OCI-LY1 (cell line): ENCODE data around the gene SDC3.

Experiments
- H2AFZ ChIP-seq: fragments of 200-600 bp; sonication (generic), shearing (Covaris generic); 2 replicates; pipeline ENCODE4 v1.6.0; 2014; ENCODE audit warnings: antibody characterized with exemption, mild to moderate bottlenecking, low read length
- H3F3A ChIP-seq: fragments of 200-600 bp; sonication (generic), shearing (Covaris generic); 2 replicates; pipeline ENCODE4 v1.6.0; 2014; ENCODE audit warnings: mild to moderate bottlenecking, antibody characterized with exemption, low read length, moderate library complexity; ENCODE audit not compliant: insufficient read depth
- H3K27ac ChIP-seq: fragments of 200-600 bp; sonication (generic); 2 replicates; pipeline ENCODE4 v1.5.1; 2014; ENCODE audit warnings: low read length, mixed run types, mild to moderate bottlenecking, low read depth; ENCODE audit not compliant: poor library complexity, severe bottlenecking
- H3K27me3 ChIP-seq: fragments of 200-600 bp; sonication (generic); 2 replicates; pipeline ENCODE4 v1.6.0; 2014; ENCODE audit warnings: antibody characterized with exemption, mild to moderate bottlenecking, low read length, moderate library complexity; ENCODE audit not compliant: insufficient read depth
- H3K36me3 ChIP-seq: fragments of 200-600 bp; sonication (generic); 2 replicates; pipeline ENCODE4 v1.6.1; 2014; ENCODE audit warnings: mild to moderate bottlenecking, antibody characterized with exemption, low read length, moderate library complexity, mixed read lengths; ENCODE audit not compliant: insufficient read depth
- H3K4me1 ChIP-seq: fragments of 200-600 bp; sonication (generic); 2 replicates; pipeline ENCODE4 v1.5.1; 2014; ENCODE audit warnings: mild to moderate bottlenecking, low read length, moderate library complexity; ENCODE audit not compliant: insufficient read depth, severe bottlenecking
- H3K4me2 ChIP-seq: fragments of 200-600 bp; sonication (generic), shearing (Covaris generic); 2 replicates; pipeline ENCODE4 v1.6.1; 2014; ENCODE audit warnings: low read length
- H3K4me3 ChIP-seq: fragments of 200-600 bp; sonication (generic); 2 replicates; pipeline ENCODE4 v1.5.1; 2014; ENCODE audit warnings: low read length, low read depth, mild to moderate bottlenecking, mixed read lengths; ENCODE audit not compliant: poor library complexity, severe bottlenecking
- H3K79me2 ChIP-seq: fragments of 200-600 bp; shearing (Covaris generic); 2 replicates; pipeline ENCODE4 v1.6.1; 2016; ENCODE audit warnings: mixed run types, low read length, mixed read lengths; ENCODE audit not compliant: insufficient read depth
- H3K9ac ChIP-seq: fragments of 200-600 bp; sonication (generic), shearing (Covaris generic); 2 replicates; pipeline ENCODE4 v1.6.1; 2014; ENCODE audit warnings: mild to moderate bottlenecking, low read length, mixed read lengths
- H3K9me2 ChIP-seq: fragments of 200-600 bp; sonication (generic), shearing (Covaris generic); 2 replicates; pipeline ENCODE4 v1.6.1; 2014; ENCODE audit warnings: low read depth, mild to moderate bottlenecking, low read length, mixed read lengths
- H3K9me3 ChIP-seq: fragments of 200-600 bp; shearing (Covaris generic); 2 replicates; pipeline ENCODE4 v1.6.1; 2014; ENCODE audit warnings: low read length, mixed read lengths
- H4K20me1 ChIP-seq: fragments of 200-600 bp; sonication (generic), shearing (Covaris generic); 2 replicates; pipeline ENCODE4 v1.6.0; 2016; ENCODE audit warnings: mild to moderate bottlenecking, low read length; ENCODE audit not compliant: insufficient read depth
- EZH2 ChIP-seq: fragments of 200-600 bp; sonication (generic), shearing (Covaris generic); IDR thresholded peaks from 2 replicates; pipeline ENCODE4 v1.8.0; 2017; ENCODE audit warnings: borderline replicate concordance, mixed run types, mild to moderate bottlenecking, antibody characterized with exemption, low read length, moderate library complexity, mixed read lengths
- TF ChIP-seq, protein P1 (sequence below): fragments of 200-600 bp; sonication (generic), shearing (Covaris generic); IDR thresholded peaks from 2 replicates; pipeline ENCODE4 v1.5.1; 2017; ENCODE audit warnings: mild to moderate bottlenecking, antibody characterized with exemption, low read length, moderate library complexity, mixed read lengths

SDC3 gene

DNA sequence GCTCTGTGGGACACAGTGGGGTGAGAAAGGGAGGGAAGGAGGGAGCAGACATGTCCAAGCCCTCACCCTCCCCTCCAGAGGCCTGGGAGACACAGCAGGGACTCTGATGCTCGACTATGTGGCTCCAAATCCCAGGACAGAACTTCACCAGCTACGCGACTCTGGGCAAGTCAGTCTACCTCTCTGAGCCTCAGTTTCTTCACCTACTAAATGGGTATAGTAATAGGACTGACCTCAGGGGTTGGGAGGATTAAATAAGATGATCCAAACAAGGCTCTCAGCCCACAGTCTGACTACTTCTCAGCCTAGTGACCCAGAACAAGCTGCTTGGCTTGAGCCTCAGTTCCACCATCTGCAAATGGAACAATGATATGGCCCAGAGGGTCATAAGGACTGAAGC lies 19.6 kb downstream of the SDC3 start:
- H3K4me2 ChIP-seq, result no peak overlapping the region
- peaks cover 4% of the 10 kb centered on the region; the same call in 1 of the 2 replicates for H3K27me3 ChIP-seq

DNA sequence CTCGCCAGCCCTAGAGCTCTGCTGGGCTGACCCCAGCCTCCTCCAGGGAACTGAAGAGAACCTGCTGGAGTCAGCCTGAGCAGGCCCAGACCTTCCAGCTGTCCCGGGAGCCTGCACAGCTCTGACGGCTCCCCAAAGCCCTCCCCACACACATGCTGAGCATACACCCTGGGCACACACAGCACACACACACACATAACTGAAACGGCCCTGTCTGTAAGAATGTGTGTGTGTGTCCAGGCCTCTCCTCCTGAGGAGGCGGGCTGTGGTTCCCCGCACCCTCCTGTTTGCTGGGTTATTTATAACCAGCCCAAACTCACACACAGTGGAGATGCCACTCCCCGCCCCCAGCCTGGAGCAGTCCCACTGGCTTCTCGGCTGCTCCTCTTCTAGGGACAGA lies 20.2 kb downstream of the SDC3 start:
- Histone ChIP-seq H2AFZ (no peak overlapping the region), H4K20me1 (no peaks in the 10 kb centered on the region)

More for the DNA sequence above, 19.6 kb downstream of the SDC3 start:
- H3K9me2 ChIP-seq, result no peaks in the 10 kb centered on the region
- H3K4me1 ChIP-seq, result no peaks in the 10 kb centered on the region
- H3K27ac ChIP-seq, result no peak overlapping the region
- no peaks in the 10 kb centered on the region for H3K36me3 ChIP-seq
- no peaks in the 10 kb centered on the region for H3F3A ChIP-seq
- TF ChIP-seq EZH2, result no peak
- TF ChIP-seq, protein P1, sequence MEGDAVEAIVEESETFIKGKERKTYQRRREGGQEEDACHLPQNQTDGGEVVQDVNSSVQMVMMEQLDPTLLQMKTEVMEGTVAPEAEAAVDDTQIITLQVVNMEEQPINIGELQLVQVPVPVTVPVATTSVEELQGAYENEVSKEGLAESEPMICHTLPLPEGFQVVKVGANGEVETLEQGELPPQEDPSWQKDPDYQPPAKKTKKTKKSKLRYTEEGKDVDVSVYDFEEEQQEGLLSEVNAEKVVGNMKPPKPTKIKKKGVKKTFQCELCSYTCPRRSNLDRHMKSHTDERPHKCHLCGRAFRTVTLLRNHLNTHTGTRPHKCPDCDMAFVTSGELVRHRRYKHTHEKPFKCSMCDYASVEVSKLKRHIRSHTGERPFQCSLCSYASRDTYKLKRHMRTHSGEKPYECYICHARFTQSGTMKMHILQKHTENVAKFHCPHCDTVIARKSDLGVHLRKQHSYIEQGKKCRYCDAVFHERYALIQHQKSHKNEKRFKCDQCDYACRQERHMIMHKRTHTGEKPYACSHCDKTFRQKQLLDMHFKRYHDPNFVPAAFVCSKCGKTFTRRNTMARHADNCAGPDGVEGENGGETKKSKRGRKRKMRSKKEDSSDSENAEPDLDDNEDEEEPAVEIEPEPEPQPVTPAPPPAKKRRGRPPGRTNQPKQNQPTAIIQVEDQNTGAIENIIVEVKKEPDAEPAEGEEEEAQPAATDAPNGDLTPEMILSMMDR, result no peak
- no peak overlapping the region for H3K9ac ChIP-seq
- H3K4me3 ChIP-seq, result no peak overlapping the region
- no peaks in the 10 kb centered on the region for H4K20me1 ChIP-seq
- no peaks in the 10 kb centered on the region for H3K79me2 ChIP-seq
- no peak overlapping the region for H2AFZ ChIP-seq
- no peaks in the 10 kb centered on the region for H3K9me3 ChIP-seq

DNA sequence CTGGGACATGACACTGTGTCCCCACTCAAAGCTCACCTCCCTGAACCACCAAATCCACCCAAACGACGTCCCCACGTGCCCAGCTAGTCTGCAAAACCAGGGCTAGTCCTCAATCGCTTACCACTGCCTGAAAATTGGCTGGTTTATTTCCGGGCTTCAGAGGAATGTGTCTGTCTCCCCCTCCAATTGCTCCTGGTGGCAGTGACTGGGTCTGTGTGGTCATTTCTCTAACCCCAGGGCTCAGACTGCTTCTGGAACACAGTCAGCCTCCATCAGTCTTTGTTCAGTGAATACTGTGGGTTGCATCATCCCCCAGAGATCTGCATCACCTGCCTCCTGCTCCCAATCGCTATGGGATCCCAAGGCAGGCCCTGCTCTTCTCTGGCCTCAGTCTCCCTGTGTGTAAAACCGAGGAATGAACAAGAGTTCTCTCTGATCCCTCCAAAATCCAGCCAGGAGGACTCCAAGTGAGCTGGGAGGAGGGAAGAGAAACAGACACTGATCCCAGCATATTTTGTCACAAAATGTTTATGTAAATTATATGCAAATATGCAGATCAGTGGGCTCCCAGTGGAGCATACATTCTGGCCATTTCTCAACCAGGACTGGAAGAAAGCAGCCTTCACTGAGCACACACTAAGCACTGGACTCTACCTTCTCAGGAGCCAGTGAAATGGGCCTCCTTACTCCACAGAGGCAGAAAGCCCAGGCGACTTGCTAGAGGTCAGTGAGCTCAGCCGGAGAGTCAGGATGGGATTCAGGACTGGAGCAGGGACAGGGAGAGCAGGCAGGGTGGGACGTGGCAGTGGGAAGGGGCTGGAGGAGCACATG lies 20.9 kb downstream of the SDC3 start:
- Histone ChIP-seq H2AFZ (no peak overlapping the region), H3K9me2 (no peaks in the 10 kb centered on the region), H3F3A (no peaks in the 10 kb centered on the region), H3K4me2 (no peak overlapping the region), H3K36me3 (no peaks in the 10 kb centered on the region), H3K4me1 (no peaks in the 10 kb centered on the region), H4K20me1 (no peaks in the 10 kb centered on the region), H3K79me2 (no peaks in the 10 kb centered on the region), H3K4me3 (no peak overlapping the region), H3K27me3 (0 out of 2 replicates have a peak, but pooled peaks cover 2% of the 10 kb centered on the region), H3K27ac (no peak overlapping the region), H3K9me3 (no peaks in the 10 kb centered on the region), H3K9ac (no peak overlapping the region)
- no peak for TF ChIP-seq EZH2
- TF ChIP-seq, protein P1, result no peak

More for the DNA sequence above, 20.2 kb downstream of the SDC3 start:
- no peak overlapping the region for H3K9ac ChIP-seq
- no peak for TF ChIP-seq EZH2
- TF ChIP-seq, protein P1, result no peak
- H3K9me2 ChIP-seq, result no peaks in the 10 kb centered on the region
- H3K4me1 ChIP-seq, result no peaks in the 10 kb centered on the region
- no peak overlapping the region for H3K4me3 ChIP-seq
- 0 out of 2 replicates have a peak, but pooled peaks cover 4% of the 10 kb centered on the region for H3K27me3 ChIP-seq
- H3K79me2 ChIP-seq, result no peaks in the 10 kb centered on the region
- H3K36me3 ChIP-seq, result no peaks in the 10 kb centered on the region
- H3K27ac ChIP-seq, result no peak overlapping the region
- H3K9me3 ChIP-seq, result no peaks in the 10 kb centered on the region
- H3F3A ChIP-seq, result no peaks in the 10 kb centered on the region
- H3K4me2 ChIP-seq, result no peak overlapping the region
